OCI-LY7 (cell line): Measurements from ENCODE around the gene TMEM183A. TPM values are rescaled to one million over a fixed set of nuclear protein-coding genes. Genes with fewer than 3 reads are reported as not detected.
"Not testable (repeated sequence)": the region's sequence is repeated elsewhere in the genome, so short reads cannot be mapped to it uniquely, and the experiment has no call there.

Experiments used
- BruUV-seq: library from RNA; stranded (reverse); fragments of 400-500 nt; replicated peaks from 2 replicates; lab custom pipeline; 2021; lab: Mats Ljungman, UMichigan
- CTCF ChIA-PET: fragments of 300-600 bp; sonication (Branson Sonifier 250); formaldehyde crosslinking; loops from one replicate; lab custom pipeline; 2022; ENCODE audit warnings: antibody characterized with exemption; ENCODE audit not compliant: unreplicated experiment; lab: Charles Lee
- POLR2A ChIA-PET: fragments of 300-600 bp; sonication (Branson Sonifier 250); formaldehyde crosslinking; loops from one replicate; lab custom pipeline; 2022; ENCODE audit warnings: antibody characterized with exemption; lab: Charles Lee
- DNase-seq: peaks from one replicate; pipeline ENCODE4 v3.0.0-alpha.2; 2015; ENCODE audit warnings: low spot score
- H2AFZ ChIP-seq: fragments of 200-600 bp; sonication (generic), shearing (Covaris generic); 2 replicates; pipeline ENCODE4 v1.6.1; 2014; ENCODE audit warnings: mild to moderate bottlenecking, antibody characterized with exemption, low read length, moderate library complexity
- H3K27ac ChIP-seq: fragments of 200-600 bp; sonication (generic); 2 replicates; pipeline ENCODE4 v1.5.1; 2014; ENCODE audit warnings: mixed run types, low read depth, mild to moderate bottlenecking, moderate library complexity, low read length, inconsistent platforms; ENCODE audit not compliant: poor library complexity, severe bottlenecking
- H3K36me3 ChIP-seq: fragments of 200-600 bp; sonication (generic); 2 replicates; pipeline ENCODE4 v1.6.1; 2014; ENCODE audit warnings: mild to moderate bottlenecking, antibody characterized with exemption, low read length, moderate library complexity, mixed read lengths; ENCODE audit not compliant: insufficient read depth
- H3K4me1 ChIP-seq: fragments of 200-600 bp; sonication (generic); 2 replicates; pipeline ENCODE4 v1.5.1; 2014; ENCODE audit warnings: mild to moderate bottlenecking, low read length; ENCODE audit not compliant: insufficient read depth, poor library complexity, severe bottlenecking
- H3K4me2 ChIP-seq: fragments of 200-600 bp; sonication (generic); 2 replicates; pipeline ENCODE4 v1.6.1; 2014; ENCODE audit warnings: mild to moderate bottlenecking, low read length
- H3K4me3 ChIP-seq: fragments of 200-600 bp; sonication (generic); 2 replicates; pipeline ENCODE4 v1.5.1; 2014; ENCODE audit warnings: mild to moderate bottlenecking, low read depth, low read length; ENCODE audit not compliant: poor library complexity, severe bottlenecking
- H3K79me2 ChIP-seq: fragments of 200-600 bp; sonication (generic); 2 replicates; pipeline ENCODE4 v1.6.1; 2016; ENCODE audit warnings: low read depth, mild to moderate bottlenecking, low read length, moderate library complexity, mixed read lengths; ENCODE audit not compliant: insufficient read depth
- H3K9me2 ChIP-seq: fragments of 200-600 bp; sonication (generic); 2 replicates; pipeline ENCODE4 v1.6.1; 2016; ENCODE audit warnings: mild to moderate bottlenecking, low read length, mixed read lengths; ENCODE audit not compliant: insufficient read depth
- H3K9me3 ChIP-seq: fragments of 200-600 bp; sonication (generic); 2 replicates; pipeline ENCODE4 v1.6.1; 2014; ENCODE audit warnings: mild to moderate bottlenecking, mixed run types, low read length, mixed read lengths
- H4K20me1 ChIP-seq: fragments of 200-600 bp; sonication (generic); 2 replicates; pipeline ENCODE4 v1.6.1; 2014; ENCODE audit warnings: mild to moderate bottlenecking, antibody characterized with exemption, low read length, moderate library complexity, mixed read lengths; ENCODE audit not compliant: insufficient read depth
- EZH2phosphoT487 ChIP-seq: fragments of 200-600 bp; sonication (generic); IDR thresholded peaks from 2 replicates; pipeline ENCODE4 v1.6.1; 2018; ENCODE audit warnings: low read depth, borderline replicate concordance, mild to moderate bottlenecking, mixed run types, antibody characterized with exemption, low read length, moderate library complexity, mixed read lengths
- intact Hi-C: fragments of 100-400 bp; cut with micrococcal nuclease; formaldehyde crosslinking; loops from one replicate; pipeline ENCODE4 v1.10.0; 2022; ENCODE audit not compliant: unreplicated experiment
- total RNA-seq, 2 experiments: library from RNA; depleted of rRNA in 1 of 2; stranded (reverse); fragments of >200 nt in 1 of 2; shearing (Covaris generic) in 1 of 2; gene quantifications; 2 replicates each; pipeline ENCODE4 v1.2.3, GENCODE V29; 2014 to 2022
- TF ChIP-seq, protein P1 (sequence below): fragments of 200-600 bp; sonication (generic); conservative IDR thresholded peaks from 2 replicates; pipeline ENCODE4 v1.5.1; 2014; ENCODE audit warnings: mild to moderate bottlenecking, antibody characterized with exemption, low read length, moderate library complexity, mixed read lengths

The TMEM183A gene
- total RNA-seq, 2 experiments from 2014 or later = 83.9 to 92.4 TPM

- BruUV-seq = no TSS peak
- no peak overlapping the region for H3K27ac ChIP-seq
- no peak overlapping the region for H2AFZ ChIP-seq
Measured at GRCh38 chr1:203001986-203002385, 5.2 kb upstream of the TMEM183A start.

GRCh38 chr1:203002951-203003350, 4.2 kb upstream of the TMEM183A start:
- H3K4me1 ChIP-seq = peaks cover 23% of the 10 kb centered on the region
- TF ChIP-seq EZH2phosphoT487 = no peak
- TF ChIP-seq, protein P1, sequence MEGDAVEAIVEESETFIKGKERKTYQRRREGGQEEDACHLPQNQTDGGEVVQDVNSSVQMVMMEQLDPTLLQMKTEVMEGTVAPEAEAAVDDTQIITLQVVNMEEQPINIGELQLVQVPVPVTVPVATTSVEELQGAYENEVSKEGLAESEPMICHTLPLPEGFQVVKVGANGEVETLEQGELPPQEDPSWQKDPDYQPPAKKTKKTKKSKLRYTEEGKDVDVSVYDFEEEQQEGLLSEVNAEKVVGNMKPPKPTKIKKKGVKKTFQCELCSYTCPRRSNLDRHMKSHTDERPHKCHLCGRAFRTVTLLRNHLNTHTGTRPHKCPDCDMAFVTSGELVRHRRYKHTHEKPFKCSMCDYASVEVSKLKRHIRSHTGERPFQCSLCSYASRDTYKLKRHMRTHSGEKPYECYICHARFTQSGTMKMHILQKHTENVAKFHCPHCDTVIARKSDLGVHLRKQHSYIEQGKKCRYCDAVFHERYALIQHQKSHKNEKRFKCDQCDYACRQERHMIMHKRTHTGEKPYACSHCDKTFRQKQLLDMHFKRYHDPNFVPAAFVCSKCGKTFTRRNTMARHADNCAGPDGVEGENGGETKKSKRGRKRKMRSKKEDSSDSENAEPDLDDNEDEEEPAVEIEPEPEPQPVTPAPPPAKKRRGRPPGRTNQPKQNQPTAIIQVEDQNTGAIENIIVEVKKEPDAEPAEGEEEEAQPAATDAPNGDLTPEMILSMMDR = no peak
- no peak for DNase-seq
- H3K9me3 ChIP-seq = no peaks in the 10 kb centered on the region
- ChIA-PET CTCF (no interaction called here), POLR2A (no interaction called here)
- no peaks in the 10 kb centered on the region for H3K9me2 ChIP-seq
- H3K79me2 ChIP-seq = peaks cover 6% of the 10 kb centered on the region
- intact Hi-C loops = loop anchor here (10.0 kb wide), 2 partner anchors 388 to 658 kb away; partner anchors contain the start of genes PPP1R12B and UBE2T
- no peak overlapping the region for H3K27ac ChIP-seq
- H3K36me3 ChIP-seq = no peaks in the 10 kb centered on the region
- BruUV-seq = no TSS peak
- peaks cover 3% of the 10 kb centered on the region; the same call in 1 of the 2 replicates for H4K20me1 ChIP-seq
- no peak overlapping the region for H3K4me3 ChIP-seq
- no peak overlapping the region for H3K4me2 ChIP-seq
- no peak overlapping the region for H2AFZ ChIP-seq

More at GRCh38 chr1:203001986-203002385, 5.2 kb upstream of the TMEM183A start:
- Histone ChIP-seq H4K20me1 (no peaks in the 10 kb centered on the region), H3K4me3 (no peak overlapping the region), H3K4me2 (no peak overlapping the region), H3K9me2 (no peaks in the 10 kb centered on the region), H3K79me2 (no peaks in the 10 kb centered on the region), H3K4me1 (peaks cover 23% of the 10 kb centered on the region), H3K36me3 (no peaks in the 10 kb centered on the region), H3K9me3 (no peaks in the 10 kb centered on the region)
- ChIA-PET POLR2A (interaction anchor here (0.6 to 0.7 kb wide), 2 partner anchors 19 to 24 kb away, joined by 3 to 4 read pairs; no protein-coding TSS in a partner anchor), CTCF (no interaction called here)
- TF ChIP-seq, protein P1 = no peak
- no peak for TF ChIP-seq EZH2phosphoT487
- no peak for DNase-seq
- intact Hi-C loops = loop anchor here (10.0 kb wide), 2 partner anchors 387 to 657 kb away; partner anchors contain the start of genes PPP1R12B and UBE2T

GRCh38 chr1:203005395-203006142, 1.6 kb upstream of the TMEM183A start:
- DNase-seq, H3K9me2 ChIP-seq, H3K9me3 ChIP-seq, CTCF ChIA-PET, H4K20me1 ChIP-seq, H3K27ac ChIP-seq, BruUV-seq: not testable (repeated sequence)
- H3K79me2 ChIP-seq = peaks cover 30% of the 10 kb centered on the region
- POLR2A ChIA-PET = interaction anchor here (1.1 to 2.1 kb wide), 3 partner anchors 33 to 115 kb away, joined by 3 to 8 read pairs (median 3); no protein-coding TSS in a partner anchor
- H3K4me1 ChIP-seq = peaks cover 17% of the 10 kb centered on the region
- intact Hi-C loops = loop anchor here (10.0 kb wide), 2 partner anchors 391 to 661 kb away; partner anchors contain the start of genes PPP1R12B and UBE2T
- peak overlapping the region; percentile 72; the same call in 1 of the 2 replicates for H3K4me2 ChIP-seq
- peak overlapping the region; percentile 71; the same call in 1 of the 2 replicates for H2AFZ ChIP-seq
- peak overlapping the region; percentile 84 for H3K4me3 ChIP-seq
- H3K36me3 ChIP-seq = peaks cover 21% of the 10 kb centered on the region
